Stimulated activated CD4-positive, alpha-beta T cell treated with anti-CD3 and anti-CD28 coated beads, Interleukin-1b, Interleukin-23, amount 100 ng/mL, for 24 hours (primary cell): ENCODE measurements around the gene ZBTB2.
"Not testable (repeated sequence)": the region's sequence is repeated elsewhere in the genome, so short reads cannot be mapped to it uniquely, and the experiment has no call there.

Experiments used
- DNase-seq, 4 experiments: peaks; one replicate each; pipeline ENCODE4 v3.0.0-alpha.2; 2020; ENCODE audit warnings: low read depth in 4 of 4, low spot score in 1 of 4

The ZBTB2 gene

DNA sequence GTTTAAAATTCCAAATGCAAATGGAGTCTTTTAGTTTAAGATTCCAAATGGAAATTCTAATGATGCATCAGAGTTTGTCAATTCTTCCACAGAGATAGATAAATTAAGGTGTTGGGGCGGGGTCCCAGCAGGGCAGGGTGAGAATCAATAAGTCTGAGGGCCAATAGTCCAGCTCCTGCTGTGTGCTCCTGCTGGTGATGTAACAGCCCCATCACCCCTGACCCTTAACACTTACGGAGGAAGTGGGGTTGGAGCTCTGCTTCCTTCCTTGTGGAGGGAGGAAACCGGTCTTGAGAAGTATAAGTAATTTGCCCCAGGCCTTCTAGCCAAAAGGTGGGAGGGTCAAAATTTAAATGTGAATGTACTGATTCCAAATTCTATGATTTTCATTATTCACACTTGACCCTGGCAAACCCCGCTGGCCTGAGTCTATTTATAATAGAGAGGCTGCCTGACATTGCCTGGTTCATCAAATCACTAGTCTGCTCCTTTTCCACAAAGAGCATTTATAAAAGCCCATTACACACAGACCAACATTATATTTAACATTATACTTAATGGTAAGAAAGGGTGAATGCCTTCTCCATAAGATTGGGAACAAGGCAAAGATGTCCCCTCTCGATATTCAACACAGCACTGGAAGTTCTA, 17.2 kb downstream of the ZBTB2 start:
- DNase-seq = no peak

- no peak for DNase-seq
Observed at GRCh38 chr6:151372164-151372563, 19.2 kb downstream of the ZBTB2 start.

- no peak for DNase-seq
Observed at GRCh38 chr6:151370509-151371078, 20.8 kb downstream of the ZBTB2 start.

DNA sequence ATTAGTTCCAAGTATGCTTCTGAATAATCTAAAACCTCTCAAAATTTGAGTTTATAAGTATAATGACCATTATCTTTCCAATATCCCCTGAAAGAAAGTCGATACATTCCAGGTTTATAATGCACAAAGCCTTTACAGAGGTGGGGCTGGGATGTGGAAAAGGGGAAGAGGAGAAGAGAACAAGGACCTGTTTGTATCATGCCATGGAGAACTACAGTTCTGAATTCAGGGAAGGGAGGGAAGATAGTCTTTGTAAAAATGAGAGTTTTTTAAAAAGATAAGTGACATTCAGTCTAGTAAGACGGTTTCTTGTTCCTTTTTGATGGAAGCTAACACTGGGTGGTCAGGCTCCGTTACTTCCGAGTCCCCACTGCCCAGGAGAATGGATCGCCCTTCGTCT, 26.1 kb downstream of the ZBTB2 start:
- no peak for DNase-seq

DNA sequence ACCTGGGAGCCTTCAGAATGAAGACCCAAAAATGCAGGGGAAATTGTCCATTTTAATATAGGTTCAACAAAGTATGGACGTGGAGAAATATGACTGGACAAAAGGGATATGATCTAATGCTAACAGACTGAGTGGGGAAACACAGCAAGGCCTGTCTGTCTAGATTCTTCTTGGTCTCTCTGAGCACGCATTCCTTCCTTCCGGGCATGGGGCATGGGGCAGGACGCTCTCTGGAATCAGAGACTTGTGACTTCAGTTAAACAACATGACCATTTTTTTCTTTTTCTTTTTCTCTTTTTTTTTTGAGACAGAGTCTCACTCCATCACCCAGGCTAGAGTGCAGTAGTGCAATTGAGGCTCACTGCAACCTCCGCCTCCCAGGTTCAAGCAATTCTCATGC, 31.9 kb downstream of the ZBTB2 start:
- no peak for DNase-seq

DNA sequence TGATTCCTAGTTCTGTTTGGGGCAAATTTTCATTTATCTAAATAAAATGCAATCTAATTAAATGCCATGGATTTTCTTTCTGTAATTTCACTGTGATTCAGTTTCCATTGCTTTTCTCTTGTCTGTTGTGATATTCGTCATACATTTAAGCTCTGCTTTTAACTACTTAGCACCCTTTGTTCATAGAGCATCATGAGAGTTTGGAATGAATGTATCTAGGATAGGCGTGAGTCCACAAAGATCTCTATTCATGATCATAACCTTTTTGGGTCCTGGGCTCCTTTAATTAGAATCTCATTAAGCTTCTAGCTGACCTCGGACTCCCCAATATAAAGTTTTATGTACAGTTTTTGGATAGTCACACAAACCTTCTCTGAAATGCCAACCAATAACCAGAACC, 32.9 kb downstream of the ZBTB2 start:
- no peak for DNase-seq

- no peak for DNase-seq
Observed at GRCh38 chr6:151357758-151358436, 33.5 kb downstream of the ZBTB2 start.

DNA sequence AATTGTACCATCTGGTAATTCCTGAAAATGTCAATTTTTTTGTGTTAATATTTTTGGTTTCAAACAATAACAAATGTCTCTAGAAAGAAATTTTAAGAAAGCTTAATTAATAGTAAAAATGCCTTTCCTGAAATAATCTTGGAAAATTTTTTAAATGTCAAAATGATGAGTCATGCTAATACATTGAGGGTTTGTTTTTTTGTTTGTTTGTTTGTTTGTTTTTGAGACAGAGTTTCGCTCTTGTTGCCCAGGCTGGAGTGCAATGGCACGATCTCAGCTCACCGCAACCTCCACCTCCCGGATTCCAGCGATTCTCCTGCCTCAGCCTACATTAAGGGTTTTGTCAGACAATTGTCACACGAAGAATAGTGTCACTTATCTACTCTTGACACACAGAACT, 34.4 kb downstream of the ZBTB2 start:
- DNase-seq = not testable (repeated sequence)

DNA sequence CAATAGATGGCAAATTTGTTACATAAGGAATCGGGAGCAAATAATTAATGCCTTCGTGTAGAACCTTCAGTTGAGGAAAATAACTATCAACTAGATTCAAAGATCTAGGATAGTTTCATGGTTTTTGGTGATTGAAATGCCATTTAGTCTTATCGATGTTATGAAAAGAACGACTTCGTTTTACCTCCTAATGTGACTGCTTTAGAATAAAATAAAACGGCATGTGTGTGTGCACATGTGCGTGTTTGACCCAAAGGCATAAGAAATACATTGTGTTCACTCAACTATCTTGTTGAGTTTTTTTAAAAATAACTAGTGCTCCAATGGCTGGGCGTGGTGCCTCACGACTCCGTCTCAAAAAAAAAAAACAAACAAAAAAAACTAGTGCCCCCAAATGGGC, 37.6 kb downstream of the ZBTB2 start:
- DNase-seq = no peak

- no peak for DNase-seq
Observed at GRCh38 chr6:151352410-151353396, 38.7 kb downstream of the ZBTB2 start.

- no peak for DNase-seq
Observed at GRCh38 chr6:151351731-151352130, 39.6 kb downstream of the ZBTB2 start.

- no peak for DNase-seq
Observed at GRCh38 chr6:151351146-151351700, 40.1 kb downstream of the ZBTB2 start.

GRCh38 chr6:151350442-151351145, 40.8 kb downstream of the ZBTB2 start:
- no peak for DNase-seq

GRCh38 chr6:151349651-151350270, 41.6 kb downstream of the ZBTB2 start:
- no peak for DNase-seq

DNA sequence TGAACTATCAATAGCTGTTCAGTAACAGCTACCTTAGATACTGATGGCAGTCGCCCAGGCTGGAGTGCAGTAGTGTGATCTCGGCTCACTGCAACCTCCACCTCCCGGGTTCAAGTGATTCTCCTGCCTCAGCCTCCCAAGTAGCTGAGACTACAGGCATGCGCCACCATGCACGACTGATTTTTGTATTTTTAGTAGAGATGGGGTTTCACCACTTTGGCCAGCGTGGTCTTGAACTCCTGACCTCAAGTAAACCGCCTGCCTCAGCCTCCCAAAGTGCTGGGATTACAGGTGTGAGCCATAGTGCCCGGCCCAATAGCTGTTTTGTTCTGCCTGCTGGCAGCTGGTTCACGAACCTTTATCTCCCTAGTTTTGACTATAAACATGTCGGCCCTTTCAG, 48.6 kb downstream of the ZBTB2 start:
- not testable (repeated sequence) for DNase-seq

- no peak for DNase-seq
Observed at GRCh38 chr6:151341476-151342195, 49.7 kb downstream of the ZBTB2 start.

- no peak for DNase-seq
Observed at GRCh38 chr6:151340219-151340978, 51.0 kb downstream of the ZBTB2 start.

DNA sequence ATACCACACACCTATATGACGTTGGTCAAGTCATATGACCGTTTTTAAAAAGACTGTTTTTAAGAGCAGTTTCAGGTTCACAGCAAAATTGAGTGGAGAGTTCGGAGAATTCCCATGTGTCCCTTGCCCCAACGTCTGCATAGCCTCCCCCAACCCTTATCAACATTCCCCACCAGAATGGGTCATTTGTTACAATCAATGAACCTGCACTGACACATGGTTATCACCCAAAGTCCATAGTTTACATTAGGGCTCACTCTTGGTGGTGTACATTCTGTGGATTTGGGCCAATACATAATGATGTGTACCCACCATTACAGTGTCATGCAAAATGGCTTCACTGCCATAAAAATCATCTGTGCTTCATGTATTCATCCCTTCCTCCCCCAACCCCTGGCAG, 52.0 kb downstream of the ZBTB2 start:
- no peak for DNase-seq
